GM18526 (cell line): ENCODE results near the gene XRCC3.

Source experiments
- POLR2A ChIP-seq: IDR thresholded peaks from 3 replicates; pipeline ENCODE4 v1.6.1; 2011; ENCODE audit not compliant: insufficient read length; ENCODE audit errors: extremely low read depth

Gene XRCC3

DNA sequence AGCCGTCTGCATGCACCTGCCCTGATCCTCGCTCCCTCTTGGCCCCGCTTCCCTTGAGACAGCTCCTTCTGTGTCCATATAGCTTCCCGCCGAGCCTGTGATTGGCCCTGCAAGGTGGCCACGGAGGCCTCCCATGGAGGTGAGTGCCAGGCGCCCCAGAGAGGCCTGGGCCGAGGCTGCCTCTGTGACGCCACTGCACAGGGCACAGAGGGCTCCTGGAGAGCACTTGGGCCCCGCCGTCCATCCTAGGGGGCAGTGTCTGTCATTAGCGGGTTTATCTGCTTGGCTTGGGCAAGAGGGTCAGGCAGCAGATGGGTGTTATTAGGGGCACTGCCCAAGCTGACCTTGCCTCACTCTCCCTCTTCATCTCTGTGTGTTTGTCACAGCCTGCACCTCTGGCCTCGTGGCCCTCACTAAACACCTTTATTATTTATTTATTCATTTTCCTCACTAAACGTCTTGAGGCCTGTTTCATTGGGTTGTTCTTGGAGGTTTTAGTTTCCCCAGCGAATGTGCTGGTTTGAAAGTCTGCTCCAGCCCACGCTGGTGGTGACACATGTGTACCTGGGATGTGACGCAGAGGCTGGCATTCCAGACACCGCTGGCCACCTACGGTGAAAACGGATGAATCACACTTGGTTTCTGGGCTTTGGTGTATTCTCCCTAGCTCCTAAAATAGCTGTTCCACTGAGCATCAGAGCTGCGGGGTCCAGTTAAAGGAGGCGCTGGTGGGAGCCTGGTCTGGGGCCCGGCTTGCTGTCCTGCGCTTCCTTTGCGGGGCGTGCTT lies 6.3 kb upstream of the XRCC3 start:
- TF ChIP-seq POLR2A, result no peak

DNA sequence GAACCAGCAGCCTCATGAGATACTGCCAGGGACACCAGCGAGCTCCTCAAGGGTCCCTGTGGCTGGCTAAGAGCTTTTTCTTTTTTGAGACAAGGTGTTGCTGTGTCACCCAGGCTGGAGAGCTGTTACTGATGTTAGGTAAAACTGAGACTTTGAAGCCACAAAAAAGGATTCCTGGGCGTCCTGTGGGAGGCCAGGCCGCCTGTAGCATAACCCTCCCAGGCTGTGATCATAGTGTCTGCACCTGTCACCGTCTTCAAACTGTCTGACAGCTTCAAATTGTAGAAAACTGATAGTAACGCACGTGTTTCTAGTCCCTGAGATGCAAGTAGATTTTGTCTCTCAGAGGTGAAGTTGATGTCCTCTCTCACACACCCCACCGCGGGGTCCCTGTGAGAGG lies 4.5 kb upstream of the XRCC3 start:
- no peak for TF ChIP-seq POLR2A

DNA sequence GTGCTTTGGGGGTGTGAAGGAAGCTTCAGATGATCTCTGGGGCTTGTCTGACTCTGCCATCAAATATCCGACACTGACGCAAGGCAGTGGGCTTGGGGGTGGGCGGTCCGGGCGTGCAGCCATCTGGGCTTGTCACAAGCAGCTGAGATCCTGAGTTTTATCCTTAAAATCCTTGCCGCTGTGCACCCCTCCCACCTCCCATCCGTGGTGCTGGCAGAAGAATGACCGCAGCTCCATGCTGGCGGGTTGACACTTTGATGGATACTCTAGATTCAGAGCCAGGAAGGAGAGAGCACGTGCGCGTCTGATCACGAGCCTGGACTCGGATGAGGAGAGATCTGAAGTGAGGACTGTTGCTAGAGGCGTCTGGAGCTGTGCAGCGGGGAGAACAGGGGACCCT lies 3.3 kb upstream of the XRCC3 start:
- no peak for TF ChIP-seq POLR2A

DNA sequence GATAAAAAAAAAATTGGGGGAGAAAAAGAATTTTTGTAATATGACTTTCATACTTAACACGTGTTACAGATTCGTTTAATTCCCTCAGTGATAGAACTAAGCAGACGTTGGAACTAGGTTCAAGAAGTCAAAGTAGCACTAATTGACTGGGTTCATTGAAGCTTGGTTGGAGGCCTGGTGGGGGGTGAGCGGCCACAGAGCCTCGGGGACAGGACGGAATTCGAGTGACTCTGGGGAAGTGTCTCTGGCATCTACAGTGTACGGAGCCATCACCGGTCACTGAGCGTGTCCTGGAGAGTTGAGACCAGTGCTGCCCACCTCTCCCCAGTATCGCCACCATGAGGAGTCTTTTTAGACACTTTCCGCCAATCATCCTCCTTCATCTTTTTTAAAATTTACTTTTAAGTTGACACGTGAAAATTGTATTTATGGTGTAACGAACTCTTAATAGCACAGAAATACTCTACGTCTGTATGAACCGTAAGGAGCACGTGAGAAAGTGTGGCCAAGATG lies 1.7 kb upstream of the XRCC3 start:
- TF ChIP-seq POLR2A, result no peak

DNA sequence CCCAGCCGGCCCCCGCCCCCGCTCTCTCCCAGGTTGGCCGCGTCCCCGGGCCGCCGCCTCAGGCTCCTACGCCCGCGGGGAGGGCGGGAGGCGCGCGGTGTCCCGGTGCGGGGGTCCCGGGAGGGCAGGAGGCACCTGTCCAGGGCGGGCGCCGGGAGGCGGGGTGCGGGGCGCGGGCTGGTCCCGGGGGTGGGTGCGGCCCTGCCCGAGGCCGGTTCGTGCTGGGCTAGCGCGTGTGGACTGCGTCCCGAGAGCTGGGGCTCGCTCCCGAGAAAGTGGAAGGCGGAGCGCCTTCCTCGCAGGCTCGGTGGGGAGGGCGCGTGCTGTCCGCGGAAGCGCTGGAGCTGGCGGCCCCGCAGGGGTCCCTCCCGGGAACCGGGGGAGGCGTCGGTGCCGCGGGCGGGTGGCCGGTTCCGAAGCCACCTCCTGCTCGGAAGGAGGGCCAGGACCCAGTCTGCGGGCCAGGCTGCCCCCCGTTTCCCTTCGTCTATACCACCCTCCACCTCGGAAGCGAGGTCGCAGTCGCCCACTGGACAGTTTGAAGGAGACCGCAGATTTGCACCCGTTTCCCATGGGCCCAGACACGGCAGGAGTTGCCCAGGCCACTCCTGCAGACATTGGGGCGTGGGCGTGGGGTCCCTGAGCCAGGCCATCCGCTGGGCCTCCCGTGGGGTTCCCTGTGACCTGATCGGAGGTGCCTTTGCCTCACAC lies 995 bp upstream of the XRCC3 start:
- no peak for TF ChIP-seq POLR2A

DNA sequence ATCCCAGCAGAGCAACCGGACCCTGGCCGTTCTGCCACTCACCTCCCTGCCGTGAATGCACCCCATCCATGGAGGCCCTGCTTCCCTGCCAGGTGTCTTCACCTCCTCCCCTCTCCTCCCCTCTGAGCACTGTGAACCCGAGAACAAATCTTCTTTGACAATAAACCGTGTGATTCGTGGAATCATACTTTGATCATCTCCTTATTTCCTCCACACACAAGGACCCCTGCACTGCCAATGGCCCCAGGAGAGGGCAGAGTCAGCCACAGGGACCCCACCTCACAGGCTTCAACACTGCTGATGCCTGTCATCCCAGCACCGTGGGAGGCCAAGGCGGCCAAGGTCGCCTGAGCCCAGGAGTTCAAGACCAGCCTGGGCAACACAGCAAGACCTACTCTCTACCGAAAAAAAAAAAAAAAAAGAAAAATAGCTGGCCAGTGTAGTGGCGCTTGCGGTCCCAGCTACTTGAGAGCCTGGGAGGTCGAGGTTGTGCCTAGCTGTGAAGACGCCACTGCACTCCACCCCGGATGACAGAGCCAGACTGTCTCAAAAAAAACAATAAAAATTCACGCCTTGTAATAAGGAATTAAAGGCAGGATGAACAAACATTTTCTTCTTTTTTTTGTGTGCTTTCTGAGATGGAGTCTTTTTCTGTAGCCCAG lies 1.1 kb downstream of the XRCC3 start:
- no peak for TF ChIP-seq POLR2A

DNA sequence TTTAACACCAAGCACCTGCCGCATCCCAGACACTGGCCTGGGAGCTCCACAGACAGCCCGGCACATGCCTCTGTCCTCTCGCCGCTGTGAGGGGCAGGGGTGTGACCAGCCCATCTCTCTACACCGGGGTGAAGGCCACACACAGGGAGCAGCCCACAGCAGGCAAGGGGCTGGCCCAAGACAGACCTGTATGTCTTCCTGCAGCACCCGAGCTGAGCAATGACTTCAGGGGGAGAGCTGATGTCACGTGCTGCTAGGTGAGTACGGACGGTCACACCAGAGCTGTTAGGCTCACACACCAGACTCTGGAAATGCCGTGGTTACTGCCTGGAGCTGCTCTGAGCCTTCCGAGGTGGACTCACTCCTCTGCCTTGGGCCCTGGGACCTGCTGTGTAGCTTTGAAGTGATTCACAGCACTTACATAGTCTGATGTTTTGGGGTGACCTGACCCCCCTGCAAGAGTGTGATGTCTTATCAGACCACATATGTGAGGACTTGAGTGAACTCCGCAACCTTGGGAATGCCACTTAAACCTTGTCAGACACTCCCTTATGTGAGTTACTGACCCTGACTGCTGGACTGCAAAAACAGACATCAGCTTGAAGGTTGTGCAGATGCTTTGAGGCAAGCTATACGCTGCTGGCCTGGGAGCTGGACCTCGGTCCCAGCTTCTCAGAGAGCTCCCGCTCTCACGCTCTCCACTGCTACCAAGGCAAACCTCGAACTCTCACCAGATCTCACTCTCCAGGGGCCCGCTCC lies 1.8 kb downstream of the XRCC3 start:
- TF ChIP-seq POLR2A, result no peak

DNA sequence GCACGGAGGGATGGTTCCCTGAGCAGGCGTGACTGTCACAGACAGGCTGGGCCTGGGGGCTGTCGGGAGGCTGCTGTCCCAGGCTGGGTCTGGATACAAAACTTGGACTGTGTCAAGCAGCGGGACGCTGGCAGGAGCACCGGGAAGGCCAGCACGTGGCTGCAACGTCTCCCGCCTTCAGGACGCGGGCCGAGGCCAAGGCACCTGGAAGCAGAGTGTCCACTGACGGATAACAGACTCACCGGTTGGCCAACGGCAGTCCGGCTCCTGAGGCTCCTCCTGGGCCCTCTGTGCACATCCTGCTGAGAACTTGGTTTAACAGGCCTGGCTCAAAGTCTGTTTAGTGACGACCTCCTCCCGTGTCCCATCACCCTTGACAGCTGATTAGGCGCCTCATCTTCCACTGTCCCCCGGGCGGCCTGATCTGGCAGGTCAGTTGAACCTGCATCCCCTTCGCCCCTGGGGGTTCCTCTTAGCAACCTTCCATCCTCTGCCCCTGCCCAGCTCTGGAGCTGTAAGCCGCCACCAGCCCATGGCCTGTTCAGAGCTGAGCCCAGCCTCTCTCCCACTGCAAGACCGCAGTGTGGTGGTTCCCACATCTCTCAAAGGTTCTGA lies 2.5 kb downstream of the XRCC3 start:
- no peak for TF ChIP-seq POLR2A

DNA sequence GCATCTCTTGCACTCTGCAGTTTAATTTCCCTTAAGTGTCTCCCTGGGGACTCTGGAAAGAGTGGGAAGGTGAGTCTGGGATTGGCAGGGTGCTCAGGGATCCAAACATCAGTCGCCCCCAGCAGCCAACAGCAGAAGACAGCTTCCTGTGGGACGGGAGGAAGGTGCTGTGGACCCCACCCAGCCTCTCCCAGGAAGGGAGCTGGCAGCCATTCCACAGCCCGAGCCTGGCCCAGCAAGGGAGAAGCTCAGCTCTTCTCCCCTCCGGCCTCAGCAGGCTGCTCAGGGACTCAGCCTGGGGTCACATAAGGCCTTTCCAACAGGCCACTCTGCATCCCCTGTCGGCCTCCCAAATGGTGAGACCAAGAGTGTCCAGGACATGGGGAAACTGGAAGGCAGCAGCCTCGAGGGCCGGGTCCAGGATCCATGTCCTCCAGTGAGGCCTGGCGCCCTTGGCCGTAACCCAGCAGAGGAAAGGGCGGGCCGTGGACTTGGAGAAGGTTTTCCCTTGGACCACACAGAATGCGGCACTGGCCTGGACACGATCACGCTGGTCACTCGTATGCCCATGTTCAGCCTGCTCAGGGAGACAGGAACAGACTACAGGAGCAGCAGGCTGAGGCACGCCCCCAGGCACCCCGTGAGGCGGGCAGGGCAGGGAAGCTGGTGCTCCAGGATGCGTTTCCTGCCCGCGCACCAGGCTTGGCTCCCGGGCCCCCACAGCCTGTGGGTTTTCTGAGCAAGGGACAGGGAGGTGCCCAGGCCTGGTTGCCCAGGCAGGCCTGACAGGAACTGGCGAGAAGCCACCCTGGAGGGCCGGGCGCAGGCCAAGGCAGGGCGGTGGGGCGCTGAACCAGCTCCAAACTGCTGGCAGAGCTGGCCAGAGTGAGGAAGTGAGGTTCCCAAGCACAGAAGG lies 3.5 kb downstream of the XRCC3 start:
- peak; percentile 11 for TF ChIP-seq POLR2A

DNA sequence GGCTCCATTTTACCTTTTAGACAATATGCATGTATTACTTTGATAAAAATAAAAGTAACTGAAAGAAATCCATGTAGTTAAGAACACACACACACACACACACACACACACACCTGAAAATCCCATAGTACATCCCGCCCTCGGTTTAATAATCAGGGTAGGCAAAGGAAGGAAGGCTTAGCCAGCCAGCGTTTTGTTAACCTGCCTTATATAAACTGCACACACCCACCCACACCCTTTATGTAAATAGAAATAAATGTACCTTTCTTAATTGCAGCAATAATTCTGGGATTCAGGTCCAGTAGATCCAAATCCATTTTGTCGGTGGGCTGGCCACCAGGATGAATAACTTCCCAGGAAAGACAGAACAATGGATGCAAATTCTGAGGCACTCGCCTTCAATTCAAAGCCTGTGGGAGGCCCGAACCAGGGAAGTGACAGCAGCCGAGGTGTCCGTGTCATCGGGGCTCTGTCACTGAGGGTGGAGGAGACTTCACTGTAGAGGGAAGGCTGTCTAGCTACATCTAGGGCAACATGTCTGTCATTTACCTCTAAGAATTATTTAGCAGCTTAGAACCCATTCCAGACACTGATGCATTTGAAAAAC lies 4.4 kb downstream of the XRCC3 start:
- no peak for TF ChIP-seq POLR2A

DNA sequence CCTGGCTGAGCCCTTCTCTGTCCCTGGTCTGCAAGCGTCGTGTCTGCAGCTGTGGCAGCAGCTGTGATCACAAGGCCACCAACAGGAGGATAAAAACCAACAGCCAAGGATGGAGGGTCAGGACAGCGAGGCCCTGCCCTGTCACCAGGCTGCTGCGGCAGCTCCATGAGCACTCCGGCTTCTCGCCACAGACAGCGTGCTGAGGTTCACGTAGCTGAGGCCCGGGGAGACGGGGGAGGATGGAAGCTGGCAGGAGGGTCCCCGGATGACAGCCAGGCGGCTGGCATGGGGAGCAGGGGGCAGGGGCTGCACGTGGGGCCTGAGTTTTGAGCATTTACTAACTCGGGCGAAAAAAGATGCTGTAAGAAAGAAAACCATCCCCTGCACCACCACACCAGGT lies 5.4 kb downstream of the XRCC3 start:
- no peak for TF ChIP-seq POLR2A

DNA sequence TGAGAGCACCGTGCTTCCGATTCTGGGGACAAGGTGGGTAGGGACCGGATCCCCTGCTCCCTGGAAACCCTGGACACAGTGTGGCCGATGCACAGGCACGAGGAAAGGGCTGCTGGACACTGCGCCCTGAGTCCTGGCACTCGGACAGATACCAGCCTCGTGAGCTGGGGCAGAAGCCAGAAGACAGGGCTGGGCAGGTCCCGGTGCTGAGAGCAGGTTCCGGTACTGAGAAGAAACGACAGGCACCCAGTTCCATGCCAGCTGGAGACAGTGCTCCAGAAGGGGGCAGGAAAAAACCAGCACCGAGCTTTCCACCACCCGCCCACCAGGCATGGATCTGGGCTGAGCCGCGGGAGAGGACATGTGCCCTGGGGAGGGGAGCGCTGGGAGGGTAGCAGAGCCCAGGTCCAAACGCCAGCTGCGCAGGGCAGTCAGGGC lies 6.5 kb downstream of the XRCC3 start:
- no peak for TF ChIP-seq POLR2A
